DMS 273 (cell line): ENCODE data around the gene PARP14.
"Not testable (repeated sequence)": the region's sequence is repeated elsewhere in the genome, so short reads cannot be mapped to it uniquely, and the experiment has no call there.

Source experiments
- DNase-seq: peaks from one replicate; lab custom pipeline; 2025; ENCODE audit not compliant: unreplicated experiment; lab: John Stamatoyannopoulos, UW

Gene PARP14, protein sequence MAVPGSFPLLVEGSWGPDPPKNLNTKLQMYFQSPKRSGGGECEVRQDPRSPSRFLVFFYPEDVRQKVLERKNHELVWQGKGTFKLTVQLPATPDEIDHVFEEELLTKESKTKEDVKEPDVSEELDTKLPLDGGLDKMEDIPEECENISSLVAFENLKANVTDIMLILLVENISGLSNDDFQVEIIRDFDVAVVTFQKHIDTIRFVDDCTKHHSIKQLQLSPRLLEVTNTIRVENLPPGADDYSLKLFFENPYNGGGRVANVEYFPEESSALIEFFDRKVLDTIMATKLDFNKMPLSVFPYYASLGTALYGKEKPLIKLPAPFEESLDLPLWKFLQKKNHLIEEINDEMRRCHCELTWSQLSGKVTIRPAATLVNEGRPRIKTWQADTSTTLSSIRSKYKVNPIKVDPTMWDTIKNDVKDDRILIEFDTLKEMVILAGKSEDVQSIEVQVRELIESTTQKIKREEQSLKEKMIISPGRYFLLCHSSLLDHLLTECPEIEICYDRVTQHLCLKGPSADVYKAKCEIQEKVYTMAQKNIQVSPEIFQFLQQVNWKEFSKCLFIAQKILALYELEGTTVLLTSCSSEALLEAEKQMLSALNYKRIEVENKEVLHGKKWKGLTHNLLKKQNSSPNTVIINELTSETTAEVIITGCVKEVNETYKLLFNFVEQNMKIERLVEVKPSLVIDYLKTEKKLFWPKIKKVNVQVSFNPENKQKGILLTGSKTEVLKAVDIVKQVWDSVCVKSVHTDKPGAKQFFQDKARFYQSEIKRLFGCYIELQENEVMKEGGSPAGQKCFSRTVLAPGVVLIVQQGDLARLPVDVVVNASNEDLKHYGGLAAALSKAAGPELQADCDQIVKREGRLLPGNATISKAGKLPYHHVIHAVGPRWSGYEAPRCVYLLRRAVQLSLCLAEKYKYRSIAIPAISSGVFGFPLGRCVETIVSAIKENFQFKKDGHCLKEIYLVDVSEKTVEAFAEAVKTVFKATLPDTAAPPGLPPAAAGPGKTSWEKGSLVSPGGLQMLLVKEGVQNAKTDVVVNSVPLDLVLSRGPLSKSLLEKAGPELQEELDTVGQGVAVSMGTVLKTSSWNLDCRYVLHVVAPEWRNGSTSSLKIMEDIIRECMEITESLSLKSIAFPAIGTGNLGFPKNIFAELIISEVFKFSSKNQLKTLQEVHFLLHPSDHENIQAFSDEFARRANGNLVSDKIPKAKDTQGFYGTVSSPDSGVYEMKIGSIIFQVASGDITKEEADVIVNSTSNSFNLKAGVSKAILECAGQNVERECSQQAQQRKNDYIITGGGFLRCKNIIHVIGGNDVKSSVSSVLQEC (N-terminal part only)

GRCh38 chr3:122680475-122681283, at the start of gene PARP14:
PARP14 (plus strand) TSS chr3:122680839; CDS start chr3:122680884, 45 bp downstream.
- peak; percentile 86 for DNase-seq

GRCh38 chr3:122635789-122636188, 44.9 kb upstream of the PARP14 start:
- no peak for DNase-seq

DNA sequence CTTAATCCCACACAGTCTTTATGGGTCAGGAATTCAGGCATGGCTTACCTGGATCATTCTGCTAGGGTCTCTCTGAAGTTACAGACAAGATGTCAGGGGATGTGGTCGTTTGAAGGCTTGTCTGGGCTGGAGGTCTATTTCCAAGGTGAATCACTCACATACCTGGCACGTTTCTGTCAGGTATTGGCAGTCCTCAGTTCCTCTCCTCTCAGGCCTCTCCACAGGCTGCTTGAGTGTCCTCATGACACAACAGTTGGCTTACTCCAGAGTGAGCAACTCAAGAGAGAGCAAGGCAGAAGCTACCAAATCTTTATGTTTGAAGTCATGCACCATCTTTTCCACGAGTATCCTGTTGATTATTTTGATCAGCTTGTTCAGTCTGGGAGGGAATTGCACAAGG, 43.9 kb upstream of the PARP14 start:
- DNase-seq, result no peak

- no peak for DNase-seq
These were observed 40.1 kb upstream of the PARP14 start for GRCh38 chr3:122640437-122640999.

GRCh38 chr3:122642935-122643334, 37.7 kb upstream of the PARP14 start:
- DNase-seq, result no peak

DNA sequence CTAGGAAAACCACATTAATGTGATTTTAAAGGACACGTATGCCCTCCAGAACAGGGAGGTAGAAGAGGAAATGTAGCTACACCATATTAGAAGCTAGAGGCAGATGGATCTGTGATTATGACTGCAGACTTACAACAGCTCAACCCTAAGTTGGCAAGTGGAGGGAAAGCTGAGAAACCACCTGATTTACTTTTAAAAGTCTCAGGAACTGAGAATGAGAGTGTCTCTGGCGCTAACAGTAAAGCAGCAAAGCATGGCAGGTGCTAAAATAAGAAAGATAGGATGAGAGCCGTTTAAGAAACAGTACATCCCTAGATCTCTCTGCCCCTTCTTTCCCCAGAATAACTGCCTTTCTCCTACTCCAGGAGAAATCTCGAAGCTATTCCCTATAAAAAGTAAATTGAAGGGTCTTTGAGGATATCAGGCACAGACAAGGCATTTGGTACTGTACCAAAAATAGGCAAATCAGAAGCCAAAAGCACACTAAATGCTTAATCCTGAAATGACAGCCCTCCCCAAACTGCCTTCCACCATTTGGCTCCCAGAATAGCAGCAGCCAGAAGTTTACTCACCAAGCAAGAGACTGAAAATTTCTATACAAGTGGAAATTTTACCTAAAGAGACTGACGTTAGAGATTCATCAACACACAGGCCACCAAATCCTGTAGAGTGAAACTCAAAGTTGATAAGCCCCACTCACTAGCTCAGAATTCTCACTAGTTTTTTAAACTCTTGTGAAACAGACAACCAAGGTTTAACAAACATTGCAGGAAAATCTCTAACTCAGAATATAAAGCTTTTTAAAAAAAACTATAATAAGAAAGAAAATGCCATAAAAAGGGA, 34.3 kb upstream of the PARP14 start:
- DNase-seq, result no peak

GRCh38 chr3:122651233-122651907, 29.3 kb upstream of the PARP14 start:
- not testable (repeated sequence) for DNase-seq

DNA sequence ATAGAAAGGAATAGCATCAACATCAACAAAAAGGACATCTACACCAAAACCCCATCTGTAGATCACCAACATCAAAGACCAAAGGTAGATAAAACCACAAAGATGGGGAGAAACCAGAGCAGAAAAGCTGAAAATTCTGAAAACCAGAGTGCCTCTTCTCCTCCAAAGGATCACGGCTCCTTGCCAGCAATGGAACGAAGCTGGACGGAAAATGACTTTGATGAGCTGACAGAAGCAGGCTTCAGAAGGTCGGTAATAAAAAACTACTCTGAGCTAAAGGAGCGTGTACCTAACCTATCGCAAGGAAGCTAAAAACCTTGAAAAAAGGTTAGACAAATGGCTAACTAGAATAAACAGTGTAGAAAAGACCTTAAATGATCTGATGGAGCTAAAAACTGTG, 28.7 kb upstream of the PARP14 start:
- DNase-seq, result not testable (repeated sequence)

DNA sequence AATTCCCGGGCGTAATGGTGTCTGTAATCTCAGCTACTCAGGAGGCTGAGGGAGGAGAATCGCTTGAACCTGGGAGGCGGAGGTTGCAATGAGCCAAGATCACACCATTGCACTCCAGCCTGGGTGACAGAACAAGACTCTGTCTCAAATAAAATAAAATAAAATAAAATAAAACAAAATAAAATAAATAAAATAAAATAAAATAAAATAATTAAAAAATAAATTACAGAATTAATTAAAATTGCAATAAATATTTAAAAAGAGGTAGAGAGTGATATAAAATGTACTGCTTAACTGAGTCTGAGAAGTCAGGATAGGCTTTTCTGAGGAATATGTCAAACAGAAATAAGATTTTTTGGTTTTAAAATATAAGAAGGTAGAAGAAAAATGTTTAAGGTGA, 22.3 kb upstream of the PARP14 start:
- not testable (repeated sequence) for DNase-seq

- DNase-seq, result no peak
These were observed 20.2 kb upstream of the PARP14 start for GRCh38 chr3:122660297-122660974.

DNA sequence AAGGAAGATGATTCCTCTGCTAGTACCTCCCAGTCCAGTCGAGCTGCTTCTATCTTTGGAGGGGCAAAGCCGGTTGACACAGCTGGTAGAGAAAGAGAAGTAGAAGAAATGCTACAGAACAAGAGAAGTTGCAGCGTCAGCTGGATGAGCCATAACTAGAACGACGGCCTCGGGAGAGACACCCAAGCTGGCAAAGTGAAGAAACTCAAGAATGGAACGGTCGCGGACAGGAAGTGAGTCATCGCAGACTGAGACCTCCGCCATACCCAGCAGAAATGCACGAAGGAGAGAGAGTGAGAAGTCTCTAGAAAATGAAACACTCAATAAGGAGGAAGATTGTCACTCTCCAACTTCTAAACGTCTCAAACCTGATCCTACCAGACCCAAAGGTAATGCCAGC, 19.0 kb upstream of the PARP14 start:
- DNase-seq, result no peak

GRCh38 chr3:122662505-122662904, 18.1 kb upstream of the PARP14 start:
- no peak for DNase-seq

- peak; percentile 90 for DNase-seq
These were observed 15.3 kb upstream of the PARP14 start for GRCh38 chr3:122665226-122665786.

DNA sequence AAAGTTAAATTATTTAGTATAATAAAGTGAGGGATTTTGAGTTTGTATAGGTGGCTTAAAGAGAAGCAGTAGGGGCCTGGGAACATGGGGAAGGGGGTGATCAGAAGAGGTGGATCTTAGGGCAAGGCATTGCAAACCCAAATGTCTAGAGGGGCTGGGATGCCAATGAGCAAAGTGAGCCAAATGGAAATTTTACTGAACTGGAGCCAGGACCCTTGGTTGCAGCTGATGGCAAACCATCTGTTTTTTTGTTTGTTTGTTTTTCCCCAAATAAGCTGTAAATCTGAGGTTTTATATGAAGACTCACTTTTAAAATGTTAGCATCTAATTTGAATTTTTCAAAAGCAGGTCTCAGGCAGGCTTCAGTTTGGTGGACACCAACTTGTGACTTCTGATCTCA, 14.8 kb upstream of the PARP14 start:
- peak; percentile 90 for DNase-seq

- DNase-seq, result no peak
These were observed 11.5 kb upstream of the PARP14 start for GRCh38 chr3:122668930-122669730.

GRCh38 chr3:122671553-122671952, 9.1 kb upstream of the PARP14 start:
- no peak for DNase-seq

- DNase-seq, result no peak
These were observed 6.3 kb upstream of the PARP14 start for GRCh38 chr3:122674339-122674738.
